WTC11 (cell line): ENCODE results near the gene CEP20. TPM values are rescaled to one million over a fixed set of nuclear protein-coding genes. Genes with fewer than 3 reads are reported as not detected.

Experiments
- ATAC-seq: fragments of 200-7000 bp; cut with Tn5 transposase; 2 replicates; pipeline ENCODE4 v1.10.0; 2021; ENCODE audit warnings: mild to moderate bottlenecking, moderate library complexity
- CTCF ChIA-PET: fragments of 300-600 bp; sonication (Branson Sonifier 250); formaldehyde crosslinking; loops from one replicate; lab custom pipeline; 2021; ENCODE audit warnings: antibody characterized with exemption; lab: Charles Lee
- POLR2A ChIA-PET: fragments of 350-600 bp; sonication (Branson Sonifier 250); formaldehyde crosslinking; loops from one replicate; lab custom pipeline; 2021; ENCODE audit warnings: antibody characterized with exemption; lab: Charles Lee
- DNase-seq: peaks from one replicate; pipeline ENCODE4 v3.0.0; 2021; ENCODE audit warnings: low spot score
- H3K27ac Mint-ChIP-seq: 2 replicates; pipeline ENCODE4 v1.8.0; 2021; ENCODE audit warnings: mixed read lengths
- H3K27me3 Mint-ChIP-seq: 2 replicates; pipeline ENCODE4 v1.8.0; 2021; ENCODE audit warnings: low read depth, mild to moderate bottlenecking, moderate library complexity, mixed read lengths
- H3K36me3 Mint-ChIP-seq: 2 replicates; pipeline ENCODE4 v1.8.0; 2021; ENCODE audit warnings: mixed read lengths
- H3K4me1 Mint-ChIP-seq: 2 replicates; pipeline ENCODE4 v1.8.0; 2022; ENCODE audit warnings: mixed read lengths
- H3K4me3 Mint-ChIP-seq: 2 replicates; pipeline ENCODE4 v1.8.0; 2021; ENCODE audit warnings: mild to moderate bottlenecking, moderate library complexity, mixed read lengths
- H3K9me3 Mint-ChIP-seq: 2 replicates; pipeline ENCODE4 v1.8.0; 2021; ENCODE audit warnings: mixed read lengths
- ATF3 ChIP-seq: sonication (generic); formaldehyde crosslinking; conservative IDR thresholded peaks from 2 replicates; pipeline ENCODE4 v1.8.1; 2022; ENCODE audit warnings: mild to moderate bottlenecking, missing genetic modification reagents
- CTCF ChIP-seq: fragments of 200-600 bp; IDR thresholded peaks from 2 replicates; pipeline ENCODE4 v1.8.0; 2022; ENCODE audit warnings: antibody characterized with exemption
- FOXP1 ChIP-seq: sonication (generic); formaldehyde crosslinking; IDR thresholded peaks from 2 replicates; pipeline ENCODE4 v1.8.0; 2022; ENCODE audit warnings: missing genetic modification reagents, mild to moderate bottlenecking, moderate library complexity, borderline replicate concordance
- JAZF1 ChIP-seq: fragments of 250-450 bp; sonication (Bioruptor Pico); IDR thresholded peaks from 2 replicates; pipeline ENCODE4 v1.9.0; 2021; ENCODE audit warnings: moderate library complexity, mild to moderate bottlenecking, inconsistent platforms
- KAT7 ChIP-seq: sonication (generic); formaldehyde crosslinking; IDR thresholded peaks from 2 replicates; pipeline ENCODE4 v1.8.1; 2023; ENCODE audit warnings: missing genetic modification reagents, mild to moderate bottlenecking, borderline replicate concordance
- MAX ChIP-seq: sonication (generic); formaldehyde crosslinking; IDR thresholded peaks from 2 replicates; pipeline ENCODE4 v1.8.0; 2022; ENCODE audit warnings: mild to moderate bottlenecking, missing genetic modification reagents
- MYBL2 ChIP-seq: sonication (generic); formaldehyde crosslinking; IDR thresholded peaks from 2 replicates; pipeline ENCODE4 v1.8.1; 2023; ENCODE audit warnings: mild to moderate bottlenecking, moderate library complexity, missing genetic modification reagents
- NR3C1 ChIP-seq: sonication (generic); formaldehyde crosslinking; conservative IDR thresholded peaks from 2 replicates; pipeline ENCODE4 v1.8.1; 2023; ENCODE audit warnings: low read depth, mild to moderate bottlenecking, missing genetic modification reagents
- SMAD4 ChIP-seq: sonication (generic); formaldehyde crosslinking; IDR thresholded peaks from 2 replicates; pipeline ENCODE4 v1.8.0; 2022; ENCODE audit warnings: mild to moderate bottlenecking, missing genetic modification reagents
- ZMAT4 ChIP-seq: fragments of 250-450 bp; sonication (Bioruptor Pico); IDR thresholded peaks from 2 replicates; pipeline ENCODE4 v1.9.0; 2021; ENCODE audit warnings: mild to moderate bottlenecking
- ZNF263 ChIP-seq: sonication (generic); formaldehyde crosslinking; IDR thresholded peaks from 2 replicates; pipeline ENCODE4 v1.8.1; 2022; ENCODE audit warnings: low read depth, mild to moderate bottlenecking, moderate library complexity, missing genetic modification reagents
- ZNF317 ChIP-seq: sonication (generic); formaldehyde crosslinking; IDR thresholded peaks from 2 replicates; pipeline ENCODE4 v1.8.1; 2023; ENCODE audit warnings: low read depth, mild to moderate bottlenecking, moderate library complexity, missing genetic modification reagents, borderline replicate concordance
- ZNF425 ChIP-seq: fragments of 250-450 bp; sonication (Bioruptor Pico); conservative IDR thresholded peaks from 2 replicates; pipeline ENCODE4 v1.9.0; 2021; ENCODE audit warnings: mild to moderate bottlenecking
- total RNA-seq: library from RNA; stranded (reverse); gene quantifications from 3 replicates; pipeline ENCODE4 v1.2.3, GENCODE V29; 2021
- TF ChIP-seq, protein P1 (sequence below): sonication (generic); formaldehyde crosslinking; IDR thresholded peaks from 2 replicates; pipeline ENCODE4 v1.8.0; 2022; ENCODE audit warnings: mild to moderate bottlenecking, missing genetic modification reagents
- TF ChIP-seq, protein P2 (sequence below): fragments of 250-450 bp; sonication (Bioruptor Pico); IDR thresholded peaks from 2 replicates; pipeline ENCODE4 v1.9.0; 2021; ENCODE audit warnings: moderate library complexity, mild to moderate bottlenecking, inconsistent platforms, borderline replicate concordance
- TF ChIP-seq, protein P3 (sequence below): sonication (generic); formaldehyde crosslinking; IDR thresholded peaks from 2 replicates; pipeline ENCODE4 v1.8.1; 2023; ENCODE audit warnings: mild to moderate bottlenecking, missing genetic modification reagents, moderate library complexity
- TF ChIP-seq, protein P4 (sequence below): sonication (generic); formaldehyde crosslinking; IDR thresholded peaks from 2 replicates; pipeline ENCODE4 v1.8.1; 2023; ENCODE audit warnings: mild to moderate bottlenecking, missing genetic modification reagents, borderline replicate concordance
- TF ChIP-seq, protein P5 (sequence below): sonication (generic); formaldehyde crosslinking; IDR thresholded peaks from 2 replicates; pipeline ENCODE4 v1.8.1; 2023; ENCODE audit warnings: mild to moderate bottlenecking, moderate library complexity, missing genetic modification reagents

CEP20 gene
- total RNA-seq, 1 experiment from 2014 or later = 39.1 TPM

GRCh38 chr16:15870011-15870410 lies 18.4 kb downstream of the CEP20 start:
- Mint-ChIP-seq H3K27ac (no peak overlapping the region), H3K36me3 (peaks cover 25% of the 10 kb centered on the region), H3K9me3 (no peaks in the 10 kb centered on the region), H3K4me3 (no peak overlapping the region), H3K27me3 (no peaks in the 10 kb centered on the region), H3K4me1 (no peaks in the 10 kb centered on the region)
- ChIA-PET POLR2A (no interaction called here), CTCF (interaction anchor here (1.0 kb wide), 1 partner anchor 48 kb away, joined by 3 read pairs; no protein-coding TSS in a partner anchor)
- TF ChIP-seq ZNF263 (CRISPR knock-in tag) (no peak), ATF3 (CRISPR knock-in tag) (no peak), KAT7 (CRISPR knock-in tag) (no peak), ZMAT4 (CRISPR knock-in tag) (no peak)
- TF ChIP-seq, protein P1, sequence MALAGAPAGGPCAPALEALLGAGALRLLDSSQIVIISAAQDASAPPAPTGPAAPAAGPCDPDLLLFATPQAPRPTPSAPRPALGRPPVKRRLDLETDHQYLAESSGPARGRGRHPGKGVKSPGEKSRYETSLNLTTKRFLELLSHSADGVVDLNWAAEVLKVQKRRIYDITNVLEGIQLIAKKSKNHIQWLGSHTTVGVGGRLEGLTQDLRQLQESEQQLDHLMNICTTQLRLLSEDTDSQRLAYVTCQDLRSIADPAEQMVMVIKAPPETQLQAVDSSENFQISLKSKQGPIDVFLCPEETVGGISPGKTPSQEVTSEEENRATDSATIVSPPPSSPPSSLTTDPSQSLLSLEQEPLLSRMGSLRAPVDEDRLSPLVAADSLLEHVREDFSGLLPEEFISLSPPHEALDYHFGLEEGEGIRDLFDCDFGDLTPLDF = no peak
- TF ChIP-seq, protein P2, sequence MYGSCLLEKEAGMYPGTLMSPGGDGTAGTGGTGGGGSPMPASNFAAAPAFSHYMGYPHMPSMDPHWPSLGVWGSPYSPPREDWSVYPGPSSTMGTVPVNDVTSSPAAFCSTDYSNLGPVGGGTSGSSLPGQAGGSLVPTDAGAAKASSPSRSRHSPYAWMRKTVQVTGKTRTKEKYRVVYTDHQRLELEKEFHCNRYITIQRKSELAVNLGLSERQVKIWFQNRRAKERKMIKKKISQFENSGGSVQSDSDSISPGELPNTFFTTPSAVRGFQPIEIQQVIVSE = no peak
- DNase-seq = no peak
- ATAC-seq = no peak

DNA sequence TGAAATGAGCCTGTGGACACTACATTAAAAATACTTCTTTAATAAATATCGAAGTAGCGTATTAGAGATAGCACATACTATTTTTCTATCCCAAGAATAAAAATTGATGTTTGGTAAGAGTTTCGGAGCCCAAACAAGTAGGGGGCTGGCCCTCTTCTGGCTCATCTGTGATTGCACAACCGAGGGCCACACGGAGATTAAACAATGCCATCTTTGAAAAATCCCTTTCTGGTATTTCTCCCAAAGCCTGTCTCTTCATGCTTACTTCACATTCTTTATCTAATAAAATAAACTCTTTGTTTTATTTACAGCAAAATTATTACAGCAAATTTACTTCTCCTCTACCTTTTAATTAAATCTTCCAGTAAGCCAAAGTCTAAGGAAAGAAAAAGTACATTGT lies 22.0 kb downstream of the CEP20 start:
- ATAC-seq (no peak), DNase-seq (no peak)
- Mint-ChIP-seq H3K27me3 (peaks cover 4% of the 10 kb centered on the region), H3K36me3 (peaks cover 25% of the 10 kb centered on the region), H3K4me1 (no peaks in the 10 kb centered on the region), H3K9me3 (no peaks in the 10 kb centered on the region), H3K27ac (no peak overlapping the region), H3K4me3 (no peak overlapping the region)
- CTCF ChIA-PET = no interaction called here
- POLR2A ChIA-PET = no interaction called here
- TF ChIP-seq CTCF (no peak), FOXP1 (CRISPR knock-in tag) (no peak), NR3C1 (CRISPR knock-in tag) (no peak), SMAD4 (CRISPR knock-in tag) (no peak), ZNF317 (CRISPR knock-in tag) (no peak), JAZF1 (CRISPR knock-in tag) (no peak), MYBL2 (CRISPR knock-in tag) (no peak), ATF3 (CRISPR knock-in tag) (no peak), ZNF425 (CRISPR knock-in tag) (no peak), MAX (no peak)
- TF ChIP-seq, protein P3, sequence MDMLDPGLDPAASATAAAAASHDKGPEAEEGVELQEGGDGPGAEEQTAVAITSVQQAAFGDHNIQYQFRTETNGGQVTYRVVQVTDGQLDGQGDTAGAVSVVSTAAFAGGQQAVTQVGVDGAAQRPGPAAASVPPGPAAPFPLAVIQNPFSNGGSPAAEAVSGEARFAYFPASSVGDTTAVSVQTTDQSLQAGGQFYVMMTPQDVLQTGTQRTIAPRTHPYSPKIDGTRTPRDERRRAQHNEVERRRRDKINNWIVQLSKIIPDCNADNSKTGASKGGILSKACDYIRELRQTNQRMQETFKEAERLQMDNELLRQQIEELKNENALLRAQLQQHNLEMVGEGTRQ (CRISPR knock-in tag) = no peak
- TF ChIP-seq, protein P4, sequence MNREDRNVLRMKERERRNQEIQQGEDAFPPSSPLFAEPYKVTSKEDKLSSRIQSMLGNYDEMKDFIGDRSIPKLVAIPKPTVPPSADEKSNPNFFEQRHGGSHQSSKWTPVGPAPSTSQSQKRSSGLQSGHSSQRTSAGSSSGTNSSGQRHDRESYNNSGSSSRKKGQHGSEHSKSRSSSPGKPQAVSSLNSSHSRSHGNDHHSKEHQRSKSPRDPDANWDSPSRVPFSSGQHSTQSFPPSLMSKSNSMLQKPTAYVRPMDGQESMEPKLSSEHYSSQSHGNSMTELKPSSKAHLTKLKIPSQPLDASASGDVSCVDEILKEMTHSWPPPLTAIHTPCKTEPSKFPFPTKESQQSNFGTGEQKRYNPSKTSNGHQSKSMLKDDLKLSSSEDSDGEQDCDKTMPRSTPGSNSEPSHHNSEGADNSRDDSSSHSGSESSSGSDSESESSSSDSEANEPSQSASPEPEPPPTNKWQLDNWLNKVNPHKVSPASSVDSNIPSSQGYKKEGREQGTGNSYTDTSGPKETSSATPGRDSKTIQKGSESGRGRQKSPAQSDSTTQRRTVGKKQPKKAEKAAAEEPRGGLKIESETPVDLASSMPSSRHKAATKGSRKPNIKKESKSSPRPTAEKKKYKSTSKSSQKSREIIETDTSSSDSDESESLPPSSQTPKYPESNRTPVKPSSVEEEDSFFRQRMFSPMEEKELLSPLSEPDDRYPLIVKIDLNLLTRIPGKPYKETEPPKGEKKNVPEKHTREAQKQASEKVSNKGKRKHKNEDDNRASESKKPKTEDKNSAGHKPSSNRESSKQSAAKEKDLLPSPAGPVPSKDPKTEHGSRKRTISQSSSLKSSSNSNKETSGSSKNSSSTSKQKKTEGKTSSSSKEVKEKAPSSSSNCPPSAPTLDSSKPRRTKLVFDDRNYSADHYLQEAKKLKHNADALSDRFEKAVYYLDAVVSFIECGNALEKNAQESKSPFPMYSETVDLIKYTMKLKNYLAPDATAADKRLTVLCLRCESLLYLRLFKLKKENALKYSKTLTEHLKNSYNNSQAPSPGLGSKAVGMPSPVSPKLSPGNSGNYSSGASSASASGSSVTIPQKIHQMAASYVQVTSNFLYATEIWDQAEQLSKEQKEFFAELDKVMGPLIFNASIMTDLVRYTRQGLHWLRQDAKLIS (CRISPR knock-in tag) = no peak
- TF ChIP-seq, protein P5, sequence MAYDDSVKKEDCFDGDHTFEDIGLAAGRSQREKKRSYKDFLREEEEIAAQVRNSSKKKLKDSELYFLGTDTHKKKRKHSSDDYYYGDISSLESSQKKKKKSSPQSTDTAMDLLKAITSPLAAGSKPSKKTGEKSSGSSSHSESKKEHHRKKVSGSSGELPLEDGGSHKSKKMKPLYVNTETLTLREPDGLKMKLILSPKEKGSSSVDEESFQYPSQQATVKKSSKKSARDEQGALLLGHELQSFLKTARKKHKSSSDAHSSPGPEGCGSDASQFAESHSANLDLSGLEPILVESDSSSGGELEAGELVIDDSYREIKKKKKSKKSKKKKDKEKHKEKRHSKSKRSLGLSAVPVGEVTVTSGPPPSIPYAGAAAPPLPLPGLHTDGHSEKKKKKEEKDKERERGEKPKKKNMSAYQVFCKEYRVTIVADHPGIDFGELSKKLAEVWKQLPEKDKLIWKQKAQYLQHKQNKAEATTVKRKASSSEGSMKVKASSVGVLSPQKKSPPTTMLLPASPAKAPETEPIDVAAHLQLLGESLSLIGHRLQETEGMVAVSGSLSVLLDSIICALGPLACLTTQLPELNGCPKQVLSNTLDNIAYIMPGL (CRISPR knock-in tag) = no peak
